Caco-2 (cell line): ENCODE measurements around the gene NANP. TPM values are rescaled to one million over a fixed set of nuclear protein-coding genes. Genes with fewer than 3 reads are reported as not detected.

Experiments used
- BruUV-seq: library from RNA; stranded (reverse); fragments of 400-500 nt; replicated peaks from 2 replicates; lab custom pipeline; 2021; lab: Mats Ljungman, UMichigan
- CTCF ChIA-PET: fragments of 300-600 bp; sonication (Branson Sonifier 250); formaldehyde crosslinking; loops from one replicate; lab custom pipeline; 2022; ENCODE audit warnings: antibody characterized with exemption; lab: Charles Lee
- POLR2A ChIA-PET: fragments of 300-600 bp; sonication (Branson Sonifier 250); formaldehyde crosslinking; loops from one replicate; lab custom pipeline; 2022; ENCODE audit warnings: antibody characterized with exemption; lab: Charles Lee
- DNase-seq, 2 experiments: peaks; one replicate each; pipeline versions ENCODE4 v3.0.0 to v3.0.0-alpha.2; 2020 to 2022
- H3K27me3 ChIP-seq: replicated peaks from 2 replicates; pipeline ENCODE4 v1.6.0; 2011; ENCODE audit warnings: low read length; ENCODE audit not compliant: control insufficient read depth, insufficient read depth
- H3K36me3 ChIP-seq: 2 replicates; pipeline ENCODE4 v1.5.1; 2011; ENCODE audit warnings: low read length; ENCODE audit not compliant: control insufficient read depth, insufficient read depth
- H3K4me1 ChIP-seq: fragments of 250-450 bp; sonication (Bioruptor Pico); 2 replicates; pipeline ENCODE4 v1.5.1; 2020; ENCODE audit warnings: mild to moderate bottlenecking
- H3K4me3 ChIP-seq: 2 replicates; pipeline ENCODE4 v1.5.1; 2011; ENCODE audit warnings: low read depth, mild to moderate bottlenecking, control low read depth, low read length
- H3K9me3 ChIP-seq: fragments of 250-450 bp; sonication (Bioruptor Pico); 2 replicates; pipeline ENCODE4 v1.5.1; 2020; ENCODE audit warnings: mild to moderate bottlenecking, moderate library complexity
- H3K27ac Mint-ChIP-seq: one replicate; pipeline ENCODE4 v1.8.0; 2022; ENCODE audit warnings: mixed read lengths; ENCODE audit not compliant: unreplicated experiment
- H3K27me3 Mint-ChIP-seq: one replicate; pipeline ENCODE4 v1.8.0; 2022; ENCODE audit warnings: mixed read lengths; ENCODE audit not compliant: insufficient read depth, unreplicated experiment
- H3K36me3 Mint-ChIP-seq: one replicate; pipeline ENCODE4 v1.8.0; 2022; ENCODE audit warnings: mild to moderate bottlenecking, mixed read lengths; ENCODE audit not compliant: insufficient read depth, unreplicated experiment
- H3K4me1 Mint-ChIP-seq: one replicate; pipeline ENCODE4 v1.8.0; 2022; ENCODE audit warnings: low read depth, mixed read lengths; ENCODE audit not compliant: unreplicated experiment
- H3K4me3 Mint-ChIP-seq: one replicate; pipeline ENCODE4 v1.8.0; 2022; ENCODE audit warnings: mild to moderate bottlenecking, moderate library complexity, mixed read lengths; ENCODE audit not compliant: unreplicated experiment
- H3K9me3 Mint-ChIP-seq: one replicate; pipeline ENCODE4 v1.8.0; 2022; ENCODE audit warnings: mixed read lengths; ENCODE audit not compliant: unreplicated experiment
- intact Hi-C: fragments of 100-400 bp; cut with micrococcal nuclease; formaldehyde crosslinking; loops from one replicate; pipeline ENCODE4 v1.10.0; 2022; ENCODE audit not compliant: unreplicated experiment
- total RNA-seq: library from RNA; stranded (reverse); gene quantifications from 2 replicates; pipeline ENCODE4 v1.2.3, GENCODE V29; 2022
- TF ChIP-seq, protein P1 (sequence below), 2 experiments: fragments of 200-600 bp in 1 of 2; IDR thresholded peaks; 1 replicate in 1 of 2; 2 replicates in 1 of 2; pipeline versions ENCODE4 v1.5.1 to v1.8.0; 2011 to 2022; ENCODE audit warnings: antibody characterized with exemption in 1 of 2, control low read depth in 1 of 2, inconsistent platforms in 1 of 2, low read depth in 1 of 2, low read length in 1 of 2, mild to moderate bottlenecking in 1 of 2, moderate library complexity in 1 of 2; ENCODE audit not compliant: insufficient read depth in 1 of 2, severe bottlenecking in 1 of 2, unreplicated experiment in 1 of 2

NANP gene
- total RNA-seq, 1 experiment from 2014 or later, result 10.1 TPM

GRCh38 chr20:25626779-25627178, 3.0 kb upstream of the NANP start:
- Mint-ChIP-seq H3K27me3 (no peaks in the 10 kb centered on the region), H3K9me3 (peaks cover 10% of the 10 kb centered on the region), H3K27ac (no peak overlapping the region), H3K4me1 (peaks cover 8% of the 10 kb centered on the region), H3K4me3 (no peak overlapping the region), H3K36me3 (peaks cover 20% of the 10 kb centered on the region)
- no peaks in the 10 kb centered on the region for H3K9me3 ChIP-seq
- peaks cover 8% of the 10 kb centered on the region; the same call in 1 of the 2 replicates for H3K4me1 ChIP-seq
- no peak overlapping the region for H3K4me3 ChIP-seq
- no peaks in the 10 kb centered on the region for H3K27me3 ChIP-seq
- TF ChIP-seq, protein P1, sequence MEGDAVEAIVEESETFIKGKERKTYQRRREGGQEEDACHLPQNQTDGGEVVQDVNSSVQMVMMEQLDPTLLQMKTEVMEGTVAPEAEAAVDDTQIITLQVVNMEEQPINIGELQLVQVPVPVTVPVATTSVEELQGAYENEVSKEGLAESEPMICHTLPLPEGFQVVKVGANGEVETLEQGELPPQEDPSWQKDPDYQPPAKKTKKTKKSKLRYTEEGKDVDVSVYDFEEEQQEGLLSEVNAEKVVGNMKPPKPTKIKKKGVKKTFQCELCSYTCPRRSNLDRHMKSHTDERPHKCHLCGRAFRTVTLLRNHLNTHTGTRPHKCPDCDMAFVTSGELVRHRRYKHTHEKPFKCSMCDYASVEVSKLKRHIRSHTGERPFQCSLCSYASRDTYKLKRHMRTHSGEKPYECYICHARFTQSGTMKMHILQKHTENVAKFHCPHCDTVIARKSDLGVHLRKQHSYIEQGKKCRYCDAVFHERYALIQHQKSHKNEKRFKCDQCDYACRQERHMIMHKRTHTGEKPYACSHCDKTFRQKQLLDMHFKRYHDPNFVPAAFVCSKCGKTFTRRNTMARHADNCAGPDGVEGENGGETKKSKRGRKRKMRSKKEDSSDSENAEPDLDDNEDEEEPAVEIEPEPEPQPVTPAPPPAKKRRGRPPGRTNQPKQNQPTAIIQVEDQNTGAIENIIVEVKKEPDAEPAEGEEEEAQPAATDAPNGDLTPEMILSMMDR (IDR thresholded peaks at IDR 0.05; ENCODE audit: insufficient read depth in 1 of 2, low read depth in 1 of 2, low read length in 1 of 2, severe bottlenecking in 1 of 2, unreplicated experiment in 1 of 2), result no peak
- no peaks in the 10 kb centered on the region for H3K36me3 ChIP-seq
- DNase-seq, result no peak
- CTCF ChIA-PET, result no interaction called here
- intact Hi-C loops, result no loop called here
- no TSS peak for BruUV-seq
- POLR2A ChIA-PET, result no interaction called here

DNA sequence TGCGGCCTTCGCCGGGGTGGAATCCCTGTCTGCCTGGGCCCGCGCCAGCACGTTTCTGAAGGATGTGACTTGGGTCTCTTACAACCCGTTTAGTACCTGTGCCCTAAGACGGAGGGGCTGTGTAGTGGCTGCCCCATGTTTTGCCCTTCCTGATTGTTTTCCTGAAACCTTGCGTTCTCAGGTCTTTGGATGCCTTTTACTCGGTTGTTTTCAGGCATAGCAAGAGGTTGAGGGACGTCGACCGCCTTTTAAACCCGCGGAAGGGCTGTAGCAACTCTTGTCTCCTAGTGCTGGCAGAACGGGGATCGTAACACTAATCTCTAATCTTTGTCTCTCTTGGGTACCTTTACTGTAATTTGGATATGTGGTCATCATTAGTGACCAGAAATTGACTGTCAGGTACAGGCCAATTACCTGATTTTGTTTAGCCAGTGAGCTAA, 706 bp upstream of the NANP start:
- Mint-ChIP-seq H3K4me1 (peaks cover 16% of the 10 kb centered on the region), H3K27ac (peak overlapping the region; percentile 96), H3K9me3 (peaks cover 10% of the 10 kb centered on the region), H3K4me3 (peak overlapping the region; percentile 83), H3K36me3 (peaks cover 20% of the 10 kb centered on the region), H3K27me3 (no peaks in the 10 kb centered on the region)
- ChIA-PET POLR2A (no interaction called here), CTCF (interaction anchor here (0.6 to 0.7 kb wide), 2 partner anchors 26 to 196 kb away, joined by 3 to 4 read pairs; no protein-coding TSS in a partner anchor)
- BruUV-seq, result no TSS peak
- Histone ChIP-seq H3K9me3 (no peaks in the 10 kb centered on the region), H3K4me3 (peak overlapping the region; percentile 100), H3K36me3 (no peaks in the 10 kb centered on the region), H3K4me1 (peaks cover 8% of the 10 kb centered on the region; the same call in 1 of the 2 replicates), H3K27me3 (no peaks in the 10 kb centered on the region)
- TF ChIP-seq, protein P1 (IDR thresholded peaks at IDR 0.05; ENCODE audit: insufficient read depth in 1 of 2, low read depth in 1 of 2, low read length in 1 of 2, severe bottlenecking in 1 of 2, unreplicated experiment in 1 of 2), result no peak
- DNase-seq, result no peak
- intact Hi-C loops, result loop anchor here (1.0 kb wide), 1 partner anchor 72 kb away; the partner anchor contains the start of gene ZNF337

- H3K4me1 Mint-ChIP-seq, result peaks cover 17% of the 10 kb centered on the region
- peaks cover 20% of the 10 kb centered on the region for H3K36me3 Mint-ChIP-seq
- Histone ChIP-seq H3K9me3 (no peaks in the 10 kb centered on the region), H3K4me3 (peak overlapping the region; percentile 100), H3K27me3 (no peaks in the 10 kb centered on the region), H3K36me3 (no peaks in the 10 kb centered on the region), H3K4me1 (peaks cover 8% of the 10 kb centered on the region; the same call in 1 of the 2 replicates)
- peak overlapping the region; percentile 83 for H3K4me3 Mint-ChIP-seq
- ChIA-PET CTCF (interaction anchor here (0.7 kb wide), 1 partner anchor 14 kb away, joined by 7 read pairs; no protein-coding TSS in a partner anchor), POLR2A (no interaction called here)
- TF ChIP-seq, protein P1 (IDR thresholded peaks at IDR 0.05; ENCODE audit: insufficient read depth in 1 of 2, low read depth in 1 of 2, low read length in 1 of 2, severe bottlenecking in 1 of 2, unreplicated experiment in 1 of 2), result no peak
- peak overlapping the region; percentile 96 for H3K27ac Mint-ChIP-seq
- H3K27me3 Mint-ChIP-seq, result no peaks in the 10 kb centered on the region
- H3K9me3 Mint-ChIP-seq, result peaks cover 10% of the 10 kb centered on the region
- BruUV-seq, result no TSS peak
- DNase-seq, result peak; percentile 58
- intact Hi-C loops, result loop anchor here (2.0 kb wide), 2 partner anchors 72 to 152 kb away; no protein-coding TSS in a partner anchor
Observed at GRCh38 chr20:25623225-25623735, 534 bp downstream of the NANP start.
